ENCODE data around the gene ZNF329. TPM values are rescaled to one million over a fixed set of nuclear protein-coding genes. Genes with fewer than 3 reads are reported as not detected.

ZNF329 gene
- total RNA-seq, 2 experiments from 2014 or later, result 5.2 to 5.5 TPM

DNA sequence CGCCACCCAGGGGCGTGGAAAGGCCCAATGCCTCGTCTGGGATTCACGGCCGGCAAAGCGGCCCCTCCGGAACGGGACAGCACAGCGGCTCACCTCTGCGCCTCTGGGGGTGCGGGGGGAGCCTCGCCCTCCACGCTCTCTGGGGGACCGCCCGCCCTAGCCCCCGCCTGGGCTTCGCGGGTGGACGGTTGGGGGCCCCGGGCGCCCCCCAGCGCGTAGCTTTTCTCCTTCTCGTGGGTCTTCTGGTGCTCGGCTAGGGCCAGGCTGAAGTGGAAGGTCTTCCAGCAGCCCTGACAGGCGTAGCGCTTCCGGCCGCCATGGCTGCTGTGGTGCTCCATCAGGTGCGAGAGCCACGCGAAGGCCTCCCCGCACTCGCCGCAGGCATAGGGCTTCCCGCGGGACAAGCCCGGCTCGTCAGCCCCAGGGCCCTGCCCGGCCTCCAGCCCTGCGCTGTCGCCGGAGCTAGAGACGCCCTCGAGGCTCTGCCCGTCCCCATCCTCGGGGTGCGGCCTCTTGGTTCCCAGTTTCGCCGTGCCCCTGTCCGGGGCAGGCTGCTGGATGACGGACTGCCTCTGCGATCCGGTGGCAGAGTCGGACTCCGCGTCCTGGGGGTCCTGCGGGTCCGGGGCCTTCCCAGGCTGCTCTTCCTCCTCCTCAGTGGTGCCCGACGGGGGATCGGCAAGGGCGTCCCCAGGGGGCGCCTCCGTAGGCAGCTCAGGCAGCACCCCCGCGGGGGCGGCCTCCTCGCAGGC, 65.8 kb downstream of the ZNF329 start:
- Mint-ChIP-seq H3K27ac (no peak overlapping the region), H3K36me3 (ENCODE audit: low read depth) (peaks cover 26% of the 10 kb centered on the region), H3K9me3 (peaks cover 36% of the 10 kb centered on the region), H3K27me3 (no peaks in the 10 kb centered on the region), H3K4me3 (no peak overlapping the region), H3K4me1 (no peaks in the 10 kb centered on the region)
- CTCF ChIA-PET, result no interaction called here
- POLR2A ChIA-PET, result no interaction called here
- DNase-seq, result no peak

DNA sequence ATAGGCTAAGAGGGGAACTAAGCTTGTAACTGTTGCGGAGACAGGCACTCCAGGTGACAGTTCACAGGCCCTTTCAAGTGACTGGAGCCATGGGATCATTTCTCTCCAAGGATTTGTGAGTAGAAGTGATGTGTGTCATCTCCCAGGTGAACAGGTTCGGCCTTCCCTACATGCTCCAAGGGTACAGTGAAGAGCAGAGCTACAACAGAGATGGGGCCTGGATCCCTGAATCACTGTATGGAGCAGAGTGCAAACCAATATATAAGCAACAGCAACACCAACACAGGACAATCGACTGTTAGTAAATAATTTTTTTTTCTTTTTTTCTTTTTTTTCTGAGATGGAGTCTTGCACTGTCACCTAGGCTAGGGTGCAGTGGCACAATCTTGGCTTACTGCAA, 67.6 kb downstream of the ZNF329 start:
- no peak overlapping the region for H3K4me3 Mint-ChIP-seq
- no peaks in the 10 kb centered on the region for H3K27me3 Mint-ChIP-seq
- POLR2A ChIA-PET, result no interaction called here
- CTCF ChIA-PET, result interaction anchor here (0.7 kb wide), 1 partner anchor 11 kb away, joined by 6 read pairs; no protein-coding TSS in a partner anchor
- DNase-seq, result no peak
- H3K27ac Mint-ChIP-seq, result no peak overlapping the region
- peaks cover 22% of the 10 kb centered on the region for H3K36me3 Mint-ChIP-seq (ENCODE audit: low read depth)
- peaks cover 42% of the 10 kb centered on the region for H3K9me3 Mint-ChIP-seq
- H3K4me1 Mint-ChIP-seq, result no peaks in the 10 kb centered on the region

DNA sequence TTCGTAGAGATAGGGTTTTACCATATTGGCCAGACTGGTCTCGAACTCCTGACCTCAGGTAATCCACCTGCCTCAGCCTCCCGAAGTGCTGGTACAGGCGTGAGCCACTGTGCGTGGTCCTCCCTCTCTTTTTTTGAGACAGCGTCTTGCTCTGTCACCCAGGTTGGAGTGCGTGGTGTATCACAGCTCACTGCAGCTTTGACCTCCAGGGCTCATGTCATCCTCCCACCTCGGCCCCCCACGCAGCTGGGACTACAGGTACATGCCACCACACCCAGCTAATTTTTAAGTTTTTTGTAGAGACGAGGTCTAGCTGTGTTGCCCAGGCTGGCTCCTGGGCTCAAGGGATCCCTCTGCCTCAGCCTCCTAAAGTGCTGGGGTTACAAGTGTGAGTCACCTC, 70.8 kb downstream of the ZNF329 start:
- no peaks in the 10 kb centered on the region for H3K27me3 Mint-ChIP-seq
- no peak overlapping the region for H3K4me3 Mint-ChIP-seq
- ChIA-PET POLR2A (no interaction called here), CTCF (no interaction called here)
- no peak for DNase-seq
- peaks cover 45% of the 10 kb centered on the region for H3K9me3 Mint-ChIP-seq
- H3K36me3 Mint-ChIP-seq (ENCODE audit: low read depth), result peaks cover 13% of the 10 kb centered on the region
- no peaks in the 10 kb centered on the region for H3K4me1 Mint-ChIP-seq
- H3K27ac Mint-ChIP-seq, result no peak overlapping the region

Other genes with a start within 250 kb of the ZNF329 start
- 10 to 100 TPM; 30.3 to 30.7 TPM for gene ZNF417, start 234.2 kb downstream of the ZNF329 start, total RNA-seq
- 1 to 10 TPM; 7.2 to 7.9 TPM for gene ZNF418, start 215.4 kb downstream of the ZNF329 start, total RNA-seq
- 1 to 10 TPM; 9.1 to 9.3 TPM for gene ZNF256, start 203.1 kb downstream of the ZNF329 start, total RNA-seq
- gene C19orf18, start 176.3 kb downstream of the ZNF329 start, total RNA-seq, result under 1 TPM; 0.37 to 0.82 TPM
- 10 to 100 TPM; 11.1 to 15.3 TPM for gene ZNF606, start 148.0 kb downstream of the ZNF329 start, total RNA-seq
- gene ZSCAN1, start 116.8 kb downstream of the ZNF329 start, total RNA-seq, result not detected
- gene ZNF135, start 91.5 kb downstream of the ZNF329 start, total RNA-seq, result 1 to 10 TPM in 1 of 2 experiments, under 1 TPM in 1; 0.77 to 1.1 TPM
- 10 to 100 TPM; 19.0 to 20.6 TPM for gene ZSCAN18, start 52.6 kb downstream of the ZNF329 start, total RNA-seq
- 10 to 100 TPM; 22.4 to 23.7 TPM for gene ZNF274, start 32.3 kb upstream of the ZNF329 start, total RNA-seq
- gene ZNF544, start 78.1 kb upstream of the ZNF329 start, total RNA-seq, result 10 to 100 TPM; 33.5 to 34.6 TPM
- 1 to 10 TPM; 5.1 to 5.4 TPM for gene ZNF8, start 128.2 kb upstream of the ZNF329 start, total RNA-seq
- 10 to 100 TPM; 57.0 to 59.5 TPM for gene ERVK3-1, start 154.6 kb upstream of the ZNF329 start, total RNA-seq
- 1 to 10 TPM; 4.3 to 5.0 TPM for gene ZSCAN22, start 176.2 kb upstream of the ZNF329 start, total RNA-seq
- 1 to 10 TPM; 2.0 to 4.5 TPM for gene A1BG, start 202.7 kb upstream of the ZNF329 start, total RNA-seq
- gene ZNF497, start 212.0 kb upstream of the ZNF329 start, total RNA-seq, result 1 to 10 TPM in 1 of 2 experiments, under 1 TPM in 1; 0.98 to 1.4 TPM
- 1 to 10 TPM; 1.5 to 2.3 TPM for gene ZNF837, start 230.2 kb upstream of the ZNF329 start, total RNA-seq
- 1,000 to 10,000 TPM in 1 of 2 experiments, 100 to 1,000 TPM in 1; 918 to 1,077 TPM for gene RPS5, start 236.5 kb upstream of the ZNF329 start, total RNA-seq
- gene RNF225, start 244.9 kb upstream of the ZNF329 start, total RNA-seq, result under 1 TPM; 0.35 to 0.74 TPM